ENCODE data around the gene FMNL1. TPM values are rescaled to one million over a fixed set of nuclear protein-coding genes. Genes with fewer than 3 reads are reported as not detected.
A peak's percentile ranks its signal among the peaks of the same experiment; 100 is the strongest.

Gene FMNL1
- total and polyA plus RNA-seq, 10 of the 15 experiments (the other 5 are each of a cell fraction or from before 2014, with no cell fraction given): 3.3 to 108 (median 19.5) TPM

DNA sequence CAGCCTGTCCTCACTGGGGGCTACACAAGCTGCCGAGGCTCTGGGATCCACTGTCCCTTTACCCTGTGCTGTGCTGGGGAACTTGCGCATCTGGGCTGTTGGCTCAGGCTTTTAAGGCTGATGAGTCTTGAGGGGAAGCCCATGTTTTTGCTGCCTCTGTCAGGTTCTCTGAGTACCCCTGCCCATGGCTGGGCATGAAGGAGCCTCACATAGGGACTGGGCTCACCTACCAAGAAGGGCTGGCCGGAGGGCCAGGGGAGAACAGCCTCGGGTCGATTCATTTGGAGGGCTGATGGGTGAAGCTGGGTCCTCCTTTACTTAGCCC is 14.6 kb downstream of the FMNL1 start:
- H3K9ac ChIP-seq (ENCODE audit: control insufficient read depth, insufficient read depth, low read length): no peak overlapping the region
- CTCF ChIA-PET: interaction anchor here (1.2 to 12.8 kb wide), 13 partner anchors 10 to 153 kb away, joined by 3 to 429 read pairs (median 8); partner anchors contain the start of gene FMNL1
- 83% methylated on average over 5 of the region's 5 CpGs for whole genome bisulfite sequencing (ENCODE audit: insufficient coverage, insufficient replicate concordance, low lambda C conversion rate, missing lambda C conversion rate)

DNA sequence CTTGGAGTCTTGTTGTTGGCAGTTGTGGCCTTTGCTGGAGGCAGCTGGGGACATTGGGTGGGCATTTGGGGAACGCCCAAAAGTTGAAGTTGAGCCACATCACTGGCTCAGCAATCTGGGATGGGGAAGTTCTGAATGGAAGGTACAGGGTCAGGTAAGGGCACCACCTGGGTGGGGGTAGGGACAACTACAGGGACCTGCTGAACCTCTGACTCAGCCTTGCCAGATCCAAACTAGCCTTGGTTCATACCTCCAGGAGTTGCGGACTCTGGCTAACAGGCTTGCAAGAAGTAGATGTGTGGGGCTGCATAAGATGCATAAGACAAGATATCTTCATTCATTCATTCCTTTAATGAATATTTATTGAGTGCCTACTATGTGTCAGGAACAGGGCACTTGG is 16.0 kb downstream of the FMNL1 start:
- ChIA-PET RAD21 (ENCODE audit: unreplicated experiment) (no interaction called here), POLR2A (no interaction called here)
- H3K79me2 ChIP-seq (ENCODE audit: control insufficient read depth, insufficient read depth, low read length): no peaks in the 10 kb centered on the region

More for the DNA sequence above, 14.6 kb downstream of the FMNL1 start:
- H3K27me3 ChIP-seq (replicated peaks in 1 of 2; ENCODE audit: control insufficient read depth in 2 of 2, insufficient read depth in 2 of 2, low read length in 1 of 2): no peaks in the 10 kb centered on the region
- intact Hi-C loops (cut with micrococcal nuclease; ENCODE audit: unreplicated experiment): no loop called here
- H3K4me2 ChIP-seq (ENCODE audit: control insufficient read depth, insufficient read depth): no peak overlapping the region
- H3K79me2 ChIP-seq (ENCODE audit: control insufficient read depth, insufficient read depth, low read length): no peaks in the 10 kb centered on the region; the same call in 1 of the 2 replicates
- H2AFZ ChIP-seq (ENCODE audit: control insufficient read depth, low read depth, low read length): no peak overlapping the region
- H3K27ac ChIP-seq (ENCODE audit: control insufficient read depth, insufficient read depth): no peak overlapping the region
- H3K4me3 ChIP-seq: no peak overlapping the region
- no peak for ATAC-seq
- ChIA-PET POLR2A (interaction anchor here (1.1 to 3.0 kb wide), 2 partner anchors 13 to 17 kb away, joined by 3 to 18 read pairs; no protein-coding TSS in a partner anchor), SMC1A (ENCODE audit: uncharacterized antibody, unreplicated experiment) (interaction anchor here (0.6 to 11.4 kb wide), 5 partner anchors 18 to 101 kb away, joined by 3 to 201 read pairs (median 8); partner anchors contain the start of gene ACBD4), RAD21 (ENCODE audit: unreplicated experiment) (interaction anchor here (1.3 to 10.1 kb wide), 2 partner anchors 15 to 152 kb away, joined by 5 to 225 read pairs; partner anchors contain the start of gene FMNL1)
- BruUV-seq (replicated peaks): no TSS peak
- H3K4me1 ChIP-seq (ENCODE audit: control insufficient read depth, insufficient read depth, low read length): no peaks in the 10 kb centered on the region; the same call in 1 of the 2 replicates
- TF ChIP-seq HDGF (IDR thresholded peaks at IDR 0.05) (no peak), POLR2AphosphoS5 (IDR thresholded peaks at IDR 0.05; ENCODE audit: low read length) (0 out of 2 replicates have a peak, but pooled peaks have one; percentile 11)
- H4K20me1 ChIP-seq (ENCODE audit: control insufficient read depth, insufficient read depth): no peaks in the 10 kb centered on the region; the same call in 1 of the 2 replicates
- in situ Hi-C loops (cut with MboI): no loop called here
- peaks cover 39 to 46% of the 10 kb centered on the region in 2 experiments for H3K36me3 ChIP-seq (ENCODE audit: control insufficient read depth in 2 of 2, insufficient read depth in 2 of 2, low read length in 1 of 2)
- H3K9me3 ChIP-seq (replicated peaks; ENCODE audit: control insufficient read depth, insufficient read depth, low read length): no peaks in the 10 kb centered on the region
- DNase-seq (ENCODE audit: low read depth, low spot score): no peak
- FAIRE-seq: no peak

More for the DNA sequence above, 16.0 kb downstream of the FMNL1 start:
- no peak for DNase-seq (ENCODE audit: low read depth, low spot score)
- H3K27me3 ChIP-seq (replicated peaks in 1 of 2; ENCODE audit: control insufficient read depth in 2 of 2, insufficient read depth in 2 of 2, low read length in 1 of 2): no peaks in the 10 kb centered on the region
- ChIA-PET SMC1A (ENCODE audit: uncharacterized antibody, unreplicated experiment) (interaction anchor here (11.4 kb wide), 1 partner anchor 20 kb away, joined by 201 read pairs; no protein-coding TSS in a partner anchor), CTCF (interaction anchor here (12.8 kb wide), 1 partner anchor 18 kb away, joined by 429 read pairs; the partner anchor contains the start of gene FMNL1)
- no peak overlapping the region for H3K9ac ChIP-seq (ENCODE audit: control insufficient read depth, insufficient read depth, low read length)
- H3K4me1 ChIP-seq (ENCODE audit: control insufficient read depth, insufficient read depth, low read length): no peaks in the 10 kb centered on the region; the same call in 1 of the 2 replicates
- H3K9me3 ChIP-seq (replicated peaks; ENCODE audit: control insufficient read depth, insufficient read depth, low read length): no peaks in the 10 kb centered on the region
- BruUV-seq (replicated peaks): no TSS peak
- H4K20me1 ChIP-seq (ENCODE audit: control insufficient read depth, insufficient read depth): no peaks in the 10 kb centered on the region; the same call in 1 of the 2 replicates
- in situ Hi-C loops (cut with MboI) (no loop called here), intact Hi-C loops (cut with micrococcal nuclease; ENCODE audit: unreplicated experiment) (no loop called here)
- peaks cover 36 to 47% of the 10 kb centered on the region in 2 experiments for H3K36me3 ChIP-seq (ENCODE audit: control insufficient read depth in 2 of 2, insufficient read depth in 2 of 2, low read length in 1 of 2)
- H2AFZ ChIP-seq (ENCODE audit: control insufficient read depth, low read depth, low read length): no peak overlapping the region
- no peak overlapping the region for H3K4me2 ChIP-seq (ENCODE audit: control insufficient read depth, insufficient read depth)
- no peak overlapping the region for H3K4me3 ChIP-seq
- FAIRE-seq: no peak
- no peak for ATAC-seq
- TF ChIP-seq MYB (IDR thresholded peaks at IDR 0.05; ENCODE audit: borderline replicate concordance, low read depth, low read length) (no peak), EP300 (IDR thresholded peaks at IDR 0.05; ENCODE audit: borderline replicate concordance in 1 of 2, control insufficient read depth in 1 of 2, low read depth in 2 of 2, low read length in 2 of 2) (no peak), PAX5 (IDR thresholded peaks at IDR 0.05; ENCODE audit: borderline replicate concordance, low read depth, low read length) (no peak), YY1 (IDR thresholded peaks at IDR 0.05; ENCODE audit: low read depth, low read length) (no peak), IKZF1 (conservative IDR thresholded peaks at IDR 0.05) (no peak), FOXK2 (IDR thresholded peaks at IDR 0.05) (no peak)
- TF ChIP-seq, protein P1, sequence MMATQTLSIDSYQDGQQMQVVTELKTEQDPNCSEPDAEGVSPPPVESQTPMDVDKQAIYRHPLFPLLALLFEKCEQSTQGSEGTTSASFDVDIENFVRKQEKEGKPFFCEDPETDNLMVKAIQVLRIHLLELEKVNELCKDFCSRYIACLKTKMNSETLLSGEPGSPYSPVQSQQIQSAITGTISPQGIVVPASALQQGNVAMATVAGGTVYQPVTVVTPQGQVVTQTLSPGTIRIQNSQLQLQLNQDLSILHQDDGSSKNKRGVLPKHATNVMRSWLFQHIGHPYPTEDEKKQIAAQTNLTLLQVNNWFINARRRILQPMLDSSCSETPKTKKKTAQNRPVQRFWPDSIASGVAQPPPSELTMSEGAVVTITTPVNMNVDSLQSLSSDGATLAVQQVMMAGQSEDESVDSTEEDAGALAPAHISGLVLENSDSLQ (IDR thresholded peaks at IDR 0.05): no peak
- TF ChIP-seq, protein P2, sequence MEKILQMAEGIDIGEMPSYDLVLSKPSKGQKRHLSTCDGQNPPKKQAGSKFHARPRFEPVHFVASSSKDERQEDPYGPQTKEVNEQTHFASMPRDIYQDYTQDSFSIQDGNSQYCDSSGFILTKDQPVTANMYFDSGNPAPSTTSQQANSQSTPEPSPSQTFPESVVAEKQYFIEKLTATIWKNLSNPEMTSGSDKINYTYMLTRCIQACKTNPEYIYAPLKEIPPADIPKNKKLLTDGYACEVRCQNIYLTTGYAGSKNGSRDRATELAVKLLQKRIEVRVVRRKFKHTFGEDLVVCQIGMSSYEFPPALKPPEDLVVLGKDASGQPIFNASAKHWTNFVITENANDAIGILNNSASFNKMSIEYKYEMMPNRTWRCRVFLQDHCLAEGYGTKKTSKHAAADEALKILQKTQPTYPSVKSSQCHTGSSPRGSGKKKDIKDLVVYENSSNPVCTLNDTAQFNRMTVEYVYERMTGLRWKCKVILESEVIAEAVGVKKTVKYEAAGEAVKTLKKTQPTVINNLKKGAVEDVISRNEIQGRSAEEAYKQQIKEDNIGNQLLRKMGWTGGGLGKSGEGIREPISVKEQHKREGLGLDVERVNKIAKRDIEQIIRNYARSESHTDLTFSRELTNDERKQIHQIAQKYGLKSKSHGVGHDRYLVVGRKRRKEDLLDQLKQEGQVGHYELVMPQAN (conservative IDR thresholded peaks at IDR 0.05): no peak
- no peak overlapping the region for H3K27ac ChIP-seq (ENCODE audit: control insufficient read depth, insufficient read depth)
- 94% methylated on average over 2 of the region's 2 CpGs for WGBS (ENCODE audit: insufficient coverage, insufficient replicate concordance, low lambda C conversion rate, missing lambda C conversion rate)
